ENCODE results near the gene TMEM82. TPM values are rescaled to one million over a fixed set of nuclear protein-coding genes. Genes with fewer than 3 reads are reported as not detected.

TMEM82 gene
- total RNA-seq, 1 donor from 2014 or later = not detected

- FAIRE-seq = no peak
- Histone ChIP-seq H3K4me3 (ENCODE audit: insufficient read depth, low read depth, low read length) (no peak overlapping the region), H3K9me3 (ENCODE audit: insufficient read depth, low read depth, low read length) (no peaks in the 10 kb centered on the region), H2AFZ (ENCODE audit: low read depth, low read length) (no peak overlapping the region), H3K79me2 (ENCODE audit: insufficient read depth, low read length) (no peaks in the 10 kb centered on the region), H3K27me3 (ENCODE audit: insufficient read depth, low read length) (no peaks in the 10 kb centered on the region), H3K36me3 (ENCODE audit: insufficient read depth, low read length) (no peaks in the 10 kb centered on the region), H3K27ac (ENCODE audit: low read depth, low read length) (no peak overlapping the region), H3K9ac (ENCODE audit: low read length) (no peak overlapping the region), H3K4me2 (ENCODE audit: low read length) (no peak overlapping the region), H3K4me1 (ENCODE audit: insufficient read depth, low read length) (peaks cover 2% of the 10 kb centered on the region), H4K20me1 (ENCODE audit: insufficient read depth, low read length) (no peaks in the 10 kb centered on the region)
- Mint-ChIP-seq H3K4me3 (ENCODE audit: unreplicated experiment) (no peak overlapping the region), H3K36me3 (ENCODE audit: low read depth, unreplicated experiment) (no peaks in the 10 kb centered on the region), H3K9me3 (ENCODE audit: unreplicated experiment) (no peaks in the 10 kb centered on the region), H3K27ac (ENCODE audit: unreplicated experiment) (no peak overlapping the region), H3K27me3 (ENCODE audit: low read depth, unreplicated experiment) (peaks cover 8% of the 10 kb centered on the region), H3K4me1 (ENCODE audit: low read depth, unreplicated experiment) (no peaks in the 10 kb centered on the region)
- TF ChIP-seq EZH2 (IDR thresholded peaks at IDR 0.05; ENCODE audit: insufficient read depth, low read length) (no peak), CTCF (IDR thresholded peaks at IDR 0.05; ENCODE audit: insufficient read depth, low read depth, low read length) (no peak)
- DNase-seq (ENCODE audit: low read depth) = no peak
These were observed 1.9 kb downstream of the TMEM82 start for GRCh38 chr1:15744122-15744679.

- TF ChIP-seq CTCF (IDR thresholded peaks at IDR 0.05; ENCODE audit: insufficient read depth, low read depth, low read length) (no peak), EZH2 (IDR thresholded peaks at IDR 0.05; ENCODE audit: insufficient read depth, low read length) (no peak)
- H3K4me1 Mint-ChIP-seq (ENCODE audit: low read depth, unreplicated experiment) = no peaks in the 10 kb centered on the region
- H3K79me2 ChIP-seq (ENCODE audit: insufficient read depth, low read length) = no peaks in the 10 kb centered on the region
- no peak for FAIRE-seq
- no peak overlapping the region for H3K27ac ChIP-seq (ENCODE audit: low read depth, low read length)
- peaks cover 1% of the 10 kb centered on the region for H3K9me3 Mint-ChIP-seq (ENCODE audit: unreplicated experiment)
- no peak overlapping the region for H3K4me3 ChIP-seq (ENCODE audit: insufficient read depth, low read depth, low read length)
- H3K4me1 ChIP-seq (ENCODE audit: insufficient read depth, low read length) = peaks cover 13% of the 10 kb centered on the region
- H4K20me1 ChIP-seq (ENCODE audit: insufficient read depth, low read length) = no peaks in the 10 kb centered on the region
- no peak for DNase-seq (ENCODE audit: low read depth)
- H3K4me2 ChIP-seq (ENCODE audit: low read length) = no peak overlapping the region
- H3K9ac ChIP-seq (ENCODE audit: low read length) = no peak overlapping the region
- H3K27me3 ChIP-seq (ENCODE audit: insufficient read depth, low read length) = no peaks in the 10 kb centered on the region
- H3K36me3 Mint-ChIP-seq (ENCODE audit: low read depth, unreplicated experiment) = no peaks in the 10 kb centered on the region
- H3K27me3 Mint-ChIP-seq (ENCODE audit: low read depth, unreplicated experiment) = peaks cover 18% of the 10 kb centered on the region
- H3K36me3 ChIP-seq (ENCODE audit: insufficient read depth, low read length) = no peaks in the 10 kb centered on the region
- no peak overlapping the region for H3K4me3 Mint-ChIP-seq (ENCODE audit: unreplicated experiment)
- no peak overlapping the region for H3K27ac Mint-ChIP-seq (ENCODE audit: unreplicated experiment)
- no peaks in the 10 kb centered on the region for H3K9me3 ChIP-seq (ENCODE audit: insufficient read depth, low read depth, low read length)
- H2AFZ ChIP-seq (ENCODE audit: low read depth, low read length) = no peak overlapping the region
These were observed 5.1 kb downstream of the TMEM82 start for GRCh38 chr1:15747378-15747777.

GRCh38 chr1:15748264-15748663 is 6.0 kb downstream of the TMEM82 start:
- no peak overlapping the region for H3K27ac Mint-ChIP-seq (ENCODE audit: unreplicated experiment)
- H3K79me2 ChIP-seq (ENCODE audit: insufficient read depth, low read length) = no peaks in the 10 kb centered on the region
- no peaks in the 10 kb centered on the region for H3K9me3 ChIP-seq (ENCODE audit: insufficient read depth, low read depth, low read length)
- no peak overlapping the region for H3K27ac ChIP-seq (ENCODE audit: low read depth, low read length)
- H3K27me3 ChIP-seq (ENCODE audit: insufficient read depth, low read length) = no peaks in the 10 kb centered on the region
- H3K4me3 Mint-ChIP-seq (ENCODE audit: unreplicated experiment) = no peak overlapping the region
- FAIRE-seq (no peak), DNase-seq (ENCODE audit: low read depth) (no peak)
- H3K36me3 ChIP-seq (ENCODE audit: insufficient read depth, low read length) = no peaks in the 10 kb centered on the region
- no peak overlapping the region for H3K9ac ChIP-seq (ENCODE audit: low read length)
- H3K4me1 ChIP-seq (ENCODE audit: insufficient read depth, low read length) = peaks cover 13% of the 10 kb centered on the region
- H3K4me3 ChIP-seq (ENCODE audit: insufficient read depth, low read depth, low read length) = no peak overlapping the region
- H3K36me3 Mint-ChIP-seq (ENCODE audit: low read depth, unreplicated experiment) = no peaks in the 10 kb centered on the region
- H4K20me1 ChIP-seq (ENCODE audit: insufficient read depth, low read length) = no peaks in the 10 kb centered on the region
- H2AFZ ChIP-seq (ENCODE audit: low read depth, low read length) = no peak overlapping the region
- peaks cover 1% of the 10 kb centered on the region for H3K9me3 Mint-ChIP-seq (ENCODE audit: unreplicated experiment)
- TF ChIP-seq EZH2 (IDR thresholded peaks at IDR 0.05; ENCODE audit: insufficient read depth, low read length) (no peak), CTCF (IDR thresholded peaks at IDR 0.05; ENCODE audit: insufficient read depth, low read depth, low read length) (no peak)
- H3K4me2 ChIP-seq (ENCODE audit: low read length) = no peak overlapping the region
- H3K27me3 Mint-ChIP-seq (ENCODE audit: low read depth, unreplicated experiment) = peaks cover 18% of the 10 kb centered on the region
- H3K4me1 Mint-ChIP-seq (ENCODE audit: low read depth, unreplicated experiment) = no peaks in the 10 kb centered on the region

All from astrocyte (in vitro differentiated cells and primary cell).